Measurements from ENCODE around the gene DUSP3. TPM values are rescaled to one million over a fixed set of nuclear protein-coding genes. Genes with fewer than 3 reads are reported as not detected.
"Not testable (repeated sequence)": the region's sequence is repeated elsewhere in the genome, so short reads cannot be mapped to it uniquely, and the experiment has no call there.

Gene DUSP3
- polyA plus RNA-seq, 3 donors: 25.2 to 52.0 (median 36.2) TPM

DNA sequence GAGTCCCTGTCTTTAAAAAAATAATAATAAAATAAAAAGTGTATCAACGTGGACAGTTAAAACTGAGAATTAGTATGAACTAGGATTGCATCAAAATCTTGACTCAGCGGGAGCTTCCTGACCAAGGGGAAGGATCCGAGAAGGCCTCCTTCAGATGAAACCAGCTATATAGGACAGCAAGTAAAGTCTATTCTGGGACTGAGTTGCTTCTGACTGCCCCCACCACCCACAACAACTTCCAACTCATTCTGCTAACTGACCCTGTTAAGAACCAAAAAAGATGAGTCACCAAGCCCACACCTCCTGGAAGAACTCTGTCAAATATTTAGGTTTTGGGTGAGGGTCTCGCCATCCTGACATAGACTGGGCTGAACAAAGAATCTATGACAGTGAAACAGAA lies 29.3 kb upstream of the DUSP3 start:
- 82 to 90% (median 83%) methylated on average over 4 of the region's 4 CpGs for WGBS, 3 donors
- H3K27ac ChIP-seq (ENCODE audit: low read depth, low read length): no peak overlapping the region

DNA sequence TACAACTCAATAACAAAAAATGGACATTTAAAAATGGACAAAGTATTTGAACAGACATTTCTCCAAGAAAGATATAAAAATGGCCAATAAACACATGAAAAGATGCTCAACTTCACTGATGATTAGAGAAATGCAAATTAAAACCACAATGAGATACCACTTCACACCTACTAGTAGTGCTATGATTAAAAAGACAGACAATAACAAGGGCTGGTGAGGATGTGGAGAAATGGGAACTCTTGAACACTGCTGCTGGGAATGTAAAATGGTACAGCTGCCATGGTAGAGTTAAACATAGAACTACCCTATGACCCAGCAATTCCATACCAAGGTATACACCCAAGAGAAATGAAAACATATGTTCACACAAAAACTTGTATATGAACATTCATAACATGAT lies 26.3 kb upstream of the DUSP3 start:
- H3K27ac ChIP-seq (ENCODE audit: low read depth, low read length): no peak overlapping the region

- H3K27ac ChIP-seq (ENCODE audit: low read depth, low read length): no peak overlapping the region
- 70 to 75% (median 72%) methylated on average over 4 of the region's 4 CpGs for WGBS, 3 donors
These were observed 25.0 kb upstream of the DUSP3 start for GRCh38 chr17:43803758-43804157.

- WGBS, 3 donors: 74 to 85% (median 82%) methylated on average over 3 of the region's 3 CpGs
- H3K27ac ChIP-seq (ENCODE audit: low read depth, low read length): no peak overlapping the region
These were observed 23.1 kb upstream of the DUSP3 start for GRCh38 chr17:43801844-43802243.

DNA sequence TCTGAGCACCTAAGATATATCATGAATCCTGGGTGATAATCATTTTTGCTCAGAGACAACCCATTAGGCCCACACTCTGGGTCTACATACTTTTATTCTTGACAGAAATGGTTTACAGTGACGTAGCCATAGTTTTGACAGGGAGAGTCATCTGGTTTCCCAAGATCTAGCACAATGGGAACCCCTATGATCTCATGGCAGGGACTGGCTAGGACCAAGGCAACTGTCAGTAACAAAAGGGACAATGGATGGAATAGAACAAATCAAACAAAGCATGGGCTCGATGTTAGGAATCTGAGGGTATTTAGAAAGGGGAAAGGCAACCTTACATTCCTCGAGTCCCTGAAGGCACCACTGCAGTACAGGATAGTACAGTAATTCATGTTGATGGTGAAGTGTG lies 22.0 kb upstream of the DUSP3 start:
- H3K27ac ChIP-seq (ENCODE audit: low read depth, low read length): no peak overlapping the region
- WGBS, 3 donors: 90 to 95% (median 95%) methylated on average over 3 of the region's 3 CpGs

DNA sequence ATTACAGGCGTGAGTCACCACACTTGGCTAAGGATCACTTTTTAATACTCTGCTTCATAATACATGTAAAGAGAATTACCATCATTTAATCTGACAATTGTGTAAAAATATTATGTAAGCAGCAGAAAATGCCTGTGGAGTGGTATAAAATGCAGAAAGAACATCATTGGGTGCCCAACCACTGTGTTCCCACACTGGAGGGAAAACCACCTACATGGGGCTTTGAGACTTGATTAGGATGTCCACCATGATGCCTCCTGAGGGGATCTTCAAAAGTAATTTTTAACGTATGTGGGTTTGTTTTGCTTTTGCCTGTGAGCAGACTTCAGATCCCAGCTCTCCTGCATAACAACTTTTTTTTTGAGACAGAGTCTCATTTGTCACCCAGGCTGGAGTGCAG lies 20.3 kb upstream of the DUSP3 start:
- WGBS, 3 donors: 84 to 90% (median 86%) methylated on average over 2 of the region's 2 CpGs
- H3K27ac ChIP-seq (ENCODE audit: low read depth, low read length): no peak overlapping the region

- not testable (repeated sequence) for H3K27ac ChIP-seq (ENCODE audit: low read depth, low read length)
- WGBS, 3 donors: 79 to 92% (median 83%) methylated on average over 8 of the region's 9 CpGs
These were observed 19.2 kb upstream of the DUSP3 start for GRCh38 chr17:43798024-43798423.

DNA sequence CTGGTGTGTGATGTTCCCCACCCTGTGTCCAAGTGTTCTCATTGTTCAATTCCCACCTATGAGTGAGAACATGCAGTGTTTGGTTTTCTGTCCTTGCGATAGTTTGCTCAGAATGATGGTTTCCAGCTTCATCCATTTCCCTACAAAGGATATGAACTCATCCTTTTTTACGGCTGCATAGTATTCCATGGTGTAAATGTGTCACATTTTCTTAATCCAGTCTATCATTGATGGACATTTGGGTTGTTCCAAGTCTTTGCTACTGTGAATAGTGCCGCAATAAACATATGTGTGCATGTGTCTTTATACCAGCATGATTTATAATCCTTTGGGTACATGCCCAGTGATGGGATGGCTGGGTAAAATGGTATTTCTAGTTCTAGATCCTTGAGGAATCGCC lies 13.9 kb upstream of the DUSP3 start:
- not testable (repeated sequence) for H3K27ac ChIP-seq (ENCODE audit: low read depth, low read length)
- WGBS, 3 donors: 86 to 96% (median 93%) methylated on average over 4 of the region's 4 CpGs

GRCh38 chr17:43791589-43791988 lies 12.8 kb upstream of the DUSP3 start:
- 18 to 27% (median 21%) methylated on average over 3 of the region's 3 CpGs for WGBS, 3 donors
- no peak overlapping the region for H3K27ac ChIP-seq (ENCODE audit: low read depth, low read length)

DNA sequence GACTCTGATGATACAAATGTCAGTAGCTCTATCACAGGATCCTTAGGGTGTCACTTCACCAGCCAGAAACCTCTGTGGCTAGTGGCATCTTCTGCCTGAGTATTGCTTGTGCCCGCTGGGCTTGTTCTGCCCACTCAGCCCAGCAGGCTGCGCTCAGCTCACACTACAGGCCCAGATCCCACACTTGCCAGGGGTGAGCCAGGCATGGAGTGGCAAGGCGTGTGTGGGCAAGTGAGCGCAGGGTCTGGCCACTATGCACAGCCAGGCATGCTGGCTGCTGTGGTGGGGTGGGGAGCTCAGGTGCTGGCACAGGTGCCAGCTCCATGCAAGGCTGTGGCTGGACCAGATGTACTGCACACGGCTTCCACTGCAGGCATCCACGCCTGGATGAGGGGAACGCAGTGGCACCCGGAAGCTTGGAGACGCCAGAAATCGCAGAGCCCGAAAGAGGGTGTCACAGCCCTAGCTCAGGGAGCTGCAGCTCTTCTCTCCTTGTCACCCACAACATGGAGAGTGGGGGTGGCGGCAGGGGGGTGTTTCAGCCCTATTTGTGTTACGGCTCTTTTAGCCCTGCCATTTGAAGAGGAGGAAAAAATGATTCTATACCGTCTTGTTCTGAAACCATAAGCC lies 11.6 kb upstream of the DUSP3 start:
- 85 to 92% (median 88%) methylated on average over 14 of the region's 14 CpGs for WGBS, 3 donors
- no peak overlapping the region for H3K27ac ChIP-seq (ENCODE audit: low read depth, low read length)

DNA sequence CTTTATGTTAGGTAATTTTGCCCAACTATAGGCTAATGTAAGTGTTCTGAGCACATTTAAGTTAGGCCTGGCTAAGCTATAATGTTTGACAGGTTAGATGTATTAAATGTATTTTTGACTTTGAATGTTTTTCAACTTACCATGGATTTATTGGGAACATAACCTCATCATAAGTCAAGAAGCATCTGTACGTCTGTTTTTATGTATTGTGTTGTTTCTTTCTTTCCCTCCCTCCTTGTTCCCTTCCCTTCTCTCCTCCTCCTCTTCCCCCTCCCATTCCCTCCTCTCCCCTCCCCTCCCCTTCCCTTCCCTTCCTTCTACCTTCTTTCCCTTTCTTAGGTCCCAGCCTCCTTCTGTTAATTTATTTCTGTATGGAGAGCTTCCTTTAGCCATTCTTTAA lies 10.7 kb upstream of the DUSP3 start:
- H3K27ac ChIP-seq (ENCODE audit: low read depth, low read length): no peak overlapping the region
- WGBS, 3 donors: 81 to 94% (median 90%) methylated on average over 1 of the region's 1 CpG

DNA sequence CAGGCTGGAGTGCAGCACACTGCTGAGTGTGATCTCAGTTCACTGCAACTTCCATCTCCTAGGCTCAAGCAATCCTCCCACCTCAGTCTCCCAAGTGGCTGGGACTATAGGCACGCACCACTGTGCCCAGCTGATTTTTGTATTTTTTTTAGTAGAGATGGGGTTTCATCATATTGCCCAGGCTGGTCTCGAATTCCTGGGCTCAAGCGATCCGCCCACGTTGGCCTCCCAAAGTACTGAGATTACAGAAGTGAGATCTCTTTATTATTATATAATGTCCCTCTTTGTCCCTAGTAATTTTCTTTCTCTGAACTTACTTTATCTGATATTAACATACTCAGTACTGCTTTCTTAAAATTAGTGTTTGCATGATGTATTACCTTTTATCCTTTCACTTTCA lies 9.8 kb upstream of the DUSP3 start:
- WGBS, 3 donors: 82 to 85% (median 83%) methylated on average over 5 of the region's 5 CpGs
- no peak overlapping the region for H3K27ac ChIP-seq (ENCODE audit: low read depth, low read length)

GRCh38 chr17:43787728-43788127 lies 9.0 kb upstream of the DUSP3 start:
- 62 to 78% (median 71%) methylated on average over 2 of the region's 2 CpGs for WGBS, 3 donors
- no peak overlapping the region for H3K27ac ChIP-seq (ENCODE audit: low read depth, low read length)

GRCh38 chr17:43784628-43785101 lies 5.9 kb upstream of the DUSP3 start:
- WGBS, 3 donors: 68 to 79% (median 76%) methylated on average over 5 of the region's 5 CpGs
- H3K27ac ChIP-seq (ENCODE audit: low read depth, low read length): no peak overlapping the region

DNA sequence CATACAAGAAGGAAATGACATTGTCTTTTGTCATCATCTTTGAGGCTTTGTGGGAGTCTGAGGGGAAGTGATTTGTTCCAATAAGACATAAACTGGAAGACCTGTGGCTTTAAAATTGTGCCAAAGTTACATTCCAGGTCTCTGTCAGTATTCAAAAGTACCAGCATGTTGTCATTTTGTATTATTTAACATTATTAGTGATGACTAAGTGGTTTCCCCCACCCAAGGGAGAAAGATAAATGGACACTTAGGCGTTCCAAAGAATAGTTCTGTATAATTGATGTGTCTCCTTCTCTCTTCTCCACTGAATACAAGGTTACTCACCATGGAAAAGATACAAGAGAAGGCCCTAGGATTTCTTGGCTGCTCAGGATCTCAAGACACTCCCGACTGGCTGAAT lies 5.3 kb upstream of the DUSP3 start:
- no peak overlapping the region for H3K27ac ChIP-seq (ENCODE audit: low read depth, low read length)
- WGBS, 3 donors: 63 to 67% (median 67%) methylated on average over 2 of the region's 2 CpGs

GRCh38 chr17:43782913-43783680 lies 4.3 kb upstream of the DUSP3 start:
- H3K27ac ChIP-seq (ENCODE audit: low read depth, low read length): no peak overlapping the region
- 82 to 83% (median 83%) methylated on average over 15 of the region's 15 CpGs for WGBS, 3 donors

GRCh38 chr17:43780135-43780534 lies 1.4 kb upstream of the DUSP3 start, which contains the start of gene CFAP97D1:
TSS of gene CFAP97D1 (plus strand) at chr17:43780435. CDS start at chr17:43780463, 28 bp downstream.
- no peak within 1 kb of the TSS for H3K27ac ChIP-seq (ENCODE audit: low read depth, low read length)
- WGBS, 3 donors: 41 to 56% (median 48%) methylated on average over 7 of the region's 7 CpGs

DNA sequence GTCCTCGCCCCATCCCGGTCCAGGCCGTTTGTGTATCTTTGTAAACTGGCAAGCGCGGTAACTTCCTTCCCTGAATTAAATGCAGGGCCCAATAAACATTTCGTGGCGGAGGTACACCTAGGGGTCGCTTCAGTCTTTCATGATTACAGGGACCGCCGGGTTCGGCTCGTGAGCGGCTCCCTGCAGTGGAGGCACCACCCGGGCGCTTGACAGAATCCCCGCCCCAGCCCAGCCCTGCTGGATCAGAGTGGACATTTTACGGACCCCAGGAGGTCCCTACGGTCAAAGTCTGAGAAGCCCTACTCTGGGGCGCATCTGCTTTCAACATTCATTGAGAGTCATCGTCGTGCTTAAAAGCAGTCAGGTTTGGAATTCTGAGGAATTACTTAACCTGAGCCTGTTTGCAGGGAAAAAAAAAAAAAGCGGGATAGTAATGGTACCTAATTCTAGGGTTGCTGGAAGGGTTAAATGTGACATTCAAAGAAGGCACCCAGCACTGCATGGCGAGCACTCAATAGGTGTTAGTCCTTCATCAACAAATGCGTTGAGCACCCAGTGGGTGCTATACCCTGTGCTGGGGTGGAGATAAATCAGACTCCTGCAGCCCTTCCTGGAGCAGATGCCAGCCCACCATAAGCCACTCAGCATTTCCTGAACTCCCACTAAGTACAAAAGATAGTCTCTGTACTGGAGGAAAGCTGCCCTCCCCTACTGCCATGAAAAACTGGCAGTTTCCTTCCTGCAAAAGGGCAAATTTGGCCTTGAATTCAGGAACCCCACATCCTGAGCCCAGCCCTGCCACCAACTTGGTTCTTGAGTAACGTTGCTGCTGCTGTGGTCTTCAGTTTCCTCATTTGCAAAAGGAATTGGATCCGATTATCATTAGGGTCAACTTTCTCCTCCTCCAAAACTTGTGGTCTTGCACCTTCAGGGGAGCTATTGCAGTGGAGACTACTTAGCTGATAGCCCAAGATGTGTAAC lies 658 bp upstream of the DUSP3 start:
- WGBS, 3 donors: 5 to 7% (median 6%) methylated on average over 26 of the region's 26 CpGs
- H3K27ac ChIP-seq (ENCODE audit: low read depth, low read length): peak overlapping the region; percentile 94

Data from adipose tissue (tissue), 3 donors.